ENCODE results near the gene NUP62CL.

The NUP62CL gene

GRCh38 chrX:107146670-107147069 lies 59.6 kb downstream of the NUP62CL start:
- DNase-seq, result no peak

GRCh38 chrX:107135965-107136307 lies 70.3 kb downstream of the NUP62CL start:
- no peak for DNase-seq

- peak; percentile 48 for DNase-seq
Observed at GRCh38 chrX:107135049-107135964, 70.9 kb downstream of the NUP62CL start.

DNA sequence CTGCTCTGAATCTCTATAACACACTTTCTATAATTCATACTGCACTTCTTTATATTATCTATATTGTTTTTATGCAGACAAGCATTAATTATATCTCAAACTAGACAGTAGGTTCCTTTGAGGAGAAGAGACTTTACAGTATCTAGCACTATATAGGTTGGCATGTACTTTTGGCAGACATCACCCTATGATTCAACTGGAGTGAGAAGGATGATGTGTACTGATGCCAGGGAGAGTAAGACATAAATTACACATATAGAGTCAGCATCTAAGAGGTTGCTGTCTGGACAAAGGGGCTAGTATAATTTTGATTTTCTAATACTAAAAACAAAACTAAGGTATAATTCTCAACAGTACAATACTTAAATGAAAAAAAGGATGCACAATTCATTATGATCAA lies 82.5 kb downstream of the NUP62CL start:
- no peak for DNase-seq

DNA sequence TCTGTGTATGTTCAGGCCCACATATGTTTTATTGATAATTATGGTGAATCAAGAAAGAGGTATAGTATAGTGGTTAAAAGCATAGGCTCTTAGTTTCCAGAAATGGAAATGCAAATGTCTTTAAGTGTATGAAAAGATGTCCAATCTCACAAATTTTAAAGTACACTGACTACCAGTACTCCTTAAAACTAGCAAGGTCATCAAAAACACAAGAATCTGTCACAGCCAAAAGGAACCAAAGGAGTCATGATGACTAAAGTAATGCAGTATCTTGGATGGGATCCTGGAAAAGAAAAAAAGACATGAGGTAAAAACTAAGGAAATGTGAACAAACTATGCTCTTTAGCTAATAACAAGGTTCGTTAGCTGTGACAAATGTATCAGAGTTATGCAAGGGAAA lies 87.0 kb downstream of the NUP62CL start:
- DNase-seq, result no peak

- peak; percentile 70 for DNase-seq
Observed at GRCh38 chrX:107118322-107119147, 87.7 kb downstream of the NUP62CL start, which contains the start of gene RBM41. Gene RBM41, minus strand, starts transcription at chrX:107118822. Its CDS starts 49 bp downstream, at chrX:107118773.

GRCh38 chrX:107117993-107118321 lies 88.3 kb downstream of the NUP62CL start:
- DNase-seq, result no peak

DNA sequence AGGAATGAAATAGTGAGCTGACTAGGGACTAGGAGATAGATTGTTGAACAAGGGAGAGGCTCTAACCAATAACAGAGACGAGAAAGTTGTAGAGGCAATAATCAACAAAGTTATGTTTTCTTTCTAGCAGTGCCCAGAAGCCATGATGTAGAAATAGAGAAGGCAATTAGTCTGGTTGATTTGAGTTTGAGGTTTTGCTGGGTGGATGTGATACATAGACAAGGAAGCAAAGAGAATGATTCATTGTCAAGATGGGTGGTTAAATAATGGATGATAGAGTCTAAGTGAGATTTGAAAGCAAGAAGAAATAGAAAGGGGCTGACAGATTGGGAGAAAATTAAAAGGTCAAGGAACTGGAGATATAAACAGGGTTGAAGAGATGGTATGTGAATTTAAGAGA lies 98.8 kb downstream of the NUP62CL start:
- no peak for DNase-seq

DNA sequence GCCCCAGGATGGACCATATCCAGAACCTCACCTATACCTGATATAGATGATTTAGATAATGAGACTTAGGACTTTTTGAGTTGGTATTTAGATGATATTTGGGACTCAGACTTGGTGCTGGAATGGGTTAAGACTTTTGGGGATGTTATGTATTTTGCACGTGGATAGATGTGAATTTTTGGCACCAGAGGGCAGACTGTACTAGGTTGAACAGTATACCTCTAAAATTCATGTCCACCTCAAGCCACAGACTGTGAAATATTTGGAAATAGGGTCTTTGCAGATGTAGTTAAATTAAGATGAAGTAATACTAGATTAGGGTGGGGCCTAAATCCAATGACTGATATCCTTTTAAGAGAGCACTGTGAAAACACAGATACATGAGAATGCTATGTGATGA lies 103.3 kb downstream of the NUP62CL start:
- DNase-seq, result no peak

DNA sequence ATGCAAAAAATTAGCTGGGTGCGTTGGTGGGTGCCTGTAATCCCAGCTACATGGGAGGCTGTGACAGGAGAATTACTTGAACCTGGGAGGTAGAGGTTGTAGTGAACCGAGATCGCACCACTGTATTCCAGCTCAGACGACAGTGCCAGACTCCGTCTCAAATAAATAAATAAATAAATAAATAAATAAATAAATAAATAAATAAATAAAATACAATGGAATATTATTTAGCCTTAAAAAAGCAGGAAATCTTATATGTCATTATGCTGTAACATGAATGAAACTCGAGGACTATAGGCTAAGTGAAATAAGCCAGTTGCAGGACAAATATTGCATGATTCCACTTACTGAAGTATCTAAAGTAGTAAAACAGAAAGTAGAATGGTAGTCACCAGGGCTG lies 130.1 kb downstream of the NUP62CL start:
- no peak for DNase-seq
